A549 (cell line): Measurements from ENCODE around the gene FN3KRP. TPM values are rescaled to one million over a fixed set of nuclear protein-coding genes. Genes with fewer than 3 reads are reported as not detected.

ENCODE experiments used
- ATAC-seq, 2 experiments: fragments of 200-7000 bp in 1 of 2; fragments of >200 bp in 1 of 2; cut with Nextera tagmentation in 1 of 2; cut with Tn5 transposase in 1 of 2; 3 replicates each; pipeline versions ENCODE4 v1.8.0 to v1.9.1; 2018 to 2020; ENCODE audit warnings: mild to moderate bottlenecking in 1 of 2, moderate library complexity in 1 of 2
- CTCF ChIA-PET: fragments of 300-600 bp; sonication (Branson Sonifier 250); formaldehyde crosslinking; extraction: SDS; loops from one replicate; lab custom pipeline; 2021; ENCODE audit warnings: antibody characterized with exemption, inconsistent platforms; lab: Yijun Ruan, JAX
- POLR2A ChIA-PET: fragments of 350-600 bp; formaldehyde crosslinking; extraction: SDS; loops from one replicate; lab custom pipeline; 2021; ENCODE audit warnings: antibody characterized with exemption, inconsistent platforms; lab: Yijun Ruan, JAX
- DNase-seq, 2 experiments: peaks; one replicate each; pipeline versions ENCODE4 v3.0.0 to v3.0.0-alpha.2; 2011 to 2016; ENCODE audit warnings: low read depth in 1 of 2, low spot score in 1 of 2
- FAIRE-seq: peaks from 2 replicates; lab custom pipeline; 2011; peaks lifted over from hg19 to GRCh38; lab: Jason Lieb, UNC
- H3K27ac ChIP-seq, 2 experiments: fragments of >200 bp; sonication (Bioruptor Twin); formaldehyde crosslinking; 3 replicates each; pipeline ENCODE4 v1.5.1; 2016 to 2017
- H3K4me1 ChIP-seq: fragments of >200 bp; sonication (Bioruptor Twin); formaldehyde crosslinking; 3 replicates; pipeline ENCODE4 v1.6.1; 2016
- H3K4me2 ChIP-seq: fragments of >200 bp; sonication (Bioruptor Twin); formaldehyde crosslinking; 3 replicates; pipeline ENCODE4 v1.6.1; 2016
- H3K4me3 ChIP-seq: fragments of >200 bp; sonication (Bioruptor Twin); formaldehyde crosslinking; 3 replicates; pipeline ENCODE4 v1.5.1; 2016
- H3K9me3 ChIP-seq: fragments of >200 bp; sonication (Bioruptor Twin); formaldehyde crosslinking; 3 replicates; pipeline ENCODE4 v1.6.1; 2016
- BHLHE40 ChIP-seq: IDR thresholded peaks from 2 replicates; pipeline ENCODE4 v1.6.1; 2012; ENCODE audit warnings: low read depth, low read length, inconsistent platforms
- CBX2 ChIP-seq: fragments of 200-600 bp; sonication (generic); IDR thresholded peaks from 2 replicates; pipeline ENCODE4 v1.6.1; 2016; ENCODE audit warnings: low read depth, mild to moderate bottlenecking, borderline replicate concordance
- CBX8 ChIP-seq: fragments of 200-600 bp; sonication (generic); IDR thresholded peaks from 2 replicates; pipeline ENCODE4 v1.6.1; 2016
- CHD2 ChIP-seq: fragments of 150-350 bp; IDR thresholded peaks from 2 replicates; pipeline ENCODE4 v1.6.1; 2014; ENCODE audit warnings: low read length; ENCODE audit not compliant: partially characterized antibody
- CHD4 ChIP-seq: fragments of 200-600 bp; sonication (generic); IDR thresholded peaks from 2 replicates; pipeline ENCODE4 v1.6.1; 2016; ENCODE audit warnings: antibody characterized with exemption, mild to moderate bottlenecking, borderline replicate concordance
- EHMT2 ChIP-seq: fragments of 200-600 bp; sonication (generic); IDR thresholded peaks from 2 replicates; pipeline ENCODE4 v1.6.1; 2016; ENCODE audit warnings: antibody characterized with exemption, low read depth, mild to moderate bottlenecking, moderate library complexity
- EP300 ChIP-seq, 2 experiments: fragments of >200 bp; sonication (Bioruptor Twin); formaldehyde crosslinking; IDR thresholded peaks; 2 replicates in 1 of 2; 3 replicates in 1 of 2; pipeline ENCODE4 v1.6.1; 2016 to 2017
- ESRRA ChIP-seq: fragments of 150-350 bp; IDR thresholded peaks from 2 replicates; pipeline ENCODE4 v1.6.1; 2014; ENCODE audit warnings: mild to moderate bottlenecking, low read length, borderline replicate concordance
- FOSL2 ChIP-seq, 2 experiments: fragments of 450-650 bp in 1 of 2; fragments of >200 bp in 1 of 2; sonication (Bioruptor Twin) in 1 of 2; formaldehyde crosslinking; IDR thresholded peaks; 2 replicates each; pipeline versions ENCODE4 v1.5.0 to v1.6.1; 2016 to 2020; ENCODE audit warnings: mild to moderate bottlenecking in 1 of 2, moderate library complexity in 1 of 2
- HOXA7 ChIP-seq: fragments of 250-450 bp; sonication (Bioruptor Pico); IDR thresholded peaks from 2 replicates; pipeline ENCODE4 v1.5.0; 2020; ENCODE audit warnings: mild to moderate bottlenecking, moderate library complexity
- HOXB13 ChIP-seq: fragments of 250-450 bp; sonication (Bioruptor Pico); IDR thresholded peaks from 2 replicates; pipeline ENCODE4 v1.5.0; 2020; ENCODE audit warnings: low read depth, mild to moderate bottlenecking, moderate library complexity
- KDM5A ChIP-seq: fragments of 200-600 bp; sonication (generic); IDR thresholded peaks from 2 replicates; pipeline ENCODE4 v1.6.1; 2016; ENCODE audit warnings: antibody characterized with exemption, mild to moderate bottlenecking
- MAFK ChIP-seq: fragments of 450-650 bp; IDR thresholded peaks from 2 replicates; pipeline ENCODE4 v1.6.1; 2014; ENCODE audit not compliant: partially characterized antibody
- PHF8 ChIP-seq: fragments of 200-600 bp; sonication (generic); IDR thresholded peaks from 2 replicates; pipeline ENCODE4 v1.6.1; 2016; ENCODE audit warnings: low read depth, mild to moderate bottlenecking, antibody characterized with exemption, moderate library complexity, borderline replicate concordance
- POLR2A ChIP-seq: IDR thresholded peaks from 2 replicates; pipeline ENCODE4 v1.6.1; 2012; ENCODE audit warnings: mild to moderate bottlenecking, low read length
- RARB ChIP-seq: fragments of 250-450 bp; sonication (Bioruptor Pico); IDR thresholded peaks from 2 replicates; pipeline ENCODE4 v1.8.0; 2021; ENCODE audit warnings: mild to moderate bottlenecking, moderate library complexity
- RCOR1 ChIP-seq: fragments of 150-350 bp; IDR thresholded peaks from 2 replicates; pipeline ENCODE4 v1.6.1; 2014; ENCODE audit warnings: antibody characterized with exemption, low read length, low read depth
- RNF2 ChIP-seq: fragments of 200-600 bp; sonication (generic); IDR thresholded peaks from 2 replicates; pipeline ENCODE4 v1.6.1; 2016; ENCODE audit warnings: low read depth, mild to moderate bottlenecking, antibody characterized with exemption, moderate library complexity, borderline replicate concordance
- SMC3 ChIP-seq: fragments of >200 bp; sonication (Bioruptor Twin); formaldehyde crosslinking; IDR thresholded peaks from 3 replicates; pipeline ENCODE4 v1.6.1; 2018; ENCODE audit warnings: inconsistent platforms
- SREBF2 ChIP-seq: fragments of 450-650 bp; IDR thresholded peaks from 2 replicates; pipeline ENCODE4 v1.6.1; 2014; ENCODE audit warnings: mild to moderate bottlenecking, moderate library complexity
- TFCP2L1 ChIP-seq: fragments of 250-450 bp; sonication (Bioruptor Pico); IDR thresholded peaks from 2 replicates; pipeline ENCODE4 v1.5.0; 2021; ENCODE audit warnings: mild to moderate bottlenecking
- ZC3H11A ChIP-seq: fragments of 450-650 bp; IDR thresholded peaks from 2 replicates; pipeline ENCODE4 v1.6.1; 2014; ENCODE audit warnings: antibody characterized with exemption, mild to moderate bottlenecking
- ZFP36 ChIP-seq: fragments of 450-650 bp; IDR thresholded peaks from 2 replicates; pipeline ENCODE4 v1.6.1; 2014; ENCODE audit warnings: borderline replicate concordance; ENCODE audit not compliant: partially characterized antibody
- ZSCAN20 ChIP-seq: fragments of 250-450 bp; sonication (Bioruptor Pico); IDR thresholded peaks from 2 replicates; pipeline ENCODE4 v1.8.0; 2022; ENCODE audit warnings: mild to moderate bottlenecking, moderate library complexity
- WGBS: methylation state at CpG from one replicate; pipeline ENCODE4 v1.1.6; 2017; ENCODE audit errors: missing lambda C conversion rate; 5-methylcytosine and 5-hydroxymethylcytosine counted together
- polyA plus RNA-seq, 4 experiments: library from polyadenylated mRNA; depleted of rRNA in 3 of 4; stranded (reverse); fragments of >200 nt; fragmentation: RNase III in 1 of 4; extraction: RNeasy Plus Mini Kit Qiagen cat#74134 plus additional on column Dnase treatment in 1 of 4; gene quantifications; 2 replicates in 3 of 4; 3 replicates in 1 of 4; pipeline ENCODE4 v1.2.3, GENCODE V29; 2011 to 2017
- TF ChIP-seq, protein P1 (sequence below): fragments of 200-600 bp; sonication (generic); IDR thresholded peaks from 2 replicates; pipeline ENCODE4 v1.6.1; 2016; ENCODE audit warnings: antibody characterized with exemption, mild to moderate bottlenecking, moderate library complexity
- TF ChIP-seq, protein P2 (sequence below): IDR thresholded peaks from 2 replicates; pipeline ENCODE4 v1.6.1; 2012
- TF ChIP-seq, protein P3 (sequence below): fragments of 250-450 bp; sonication (Bioruptor Pico); IDR thresholded peaks from 2 replicates; pipeline ENCODE4 v1.5.0; 2021; ENCODE audit warnings: mild to moderate bottlenecking, moderate library complexity, borderline replicate concordance
- TF ChIP-seq, protein P4 (sequence below): fragments of >200 bp; sonication (Bioruptor Twin); formaldehyde crosslinking; IDR thresholded peaks from 2 replicates; pipeline ENCODE4 v1.6.1; 2016

Gene FN3KRP
- polyA plus RNA-seq, 2 of the 4 experiments (the other 2 are of a cell fraction), result 41.1 to 62.4 TPM

DNA sequence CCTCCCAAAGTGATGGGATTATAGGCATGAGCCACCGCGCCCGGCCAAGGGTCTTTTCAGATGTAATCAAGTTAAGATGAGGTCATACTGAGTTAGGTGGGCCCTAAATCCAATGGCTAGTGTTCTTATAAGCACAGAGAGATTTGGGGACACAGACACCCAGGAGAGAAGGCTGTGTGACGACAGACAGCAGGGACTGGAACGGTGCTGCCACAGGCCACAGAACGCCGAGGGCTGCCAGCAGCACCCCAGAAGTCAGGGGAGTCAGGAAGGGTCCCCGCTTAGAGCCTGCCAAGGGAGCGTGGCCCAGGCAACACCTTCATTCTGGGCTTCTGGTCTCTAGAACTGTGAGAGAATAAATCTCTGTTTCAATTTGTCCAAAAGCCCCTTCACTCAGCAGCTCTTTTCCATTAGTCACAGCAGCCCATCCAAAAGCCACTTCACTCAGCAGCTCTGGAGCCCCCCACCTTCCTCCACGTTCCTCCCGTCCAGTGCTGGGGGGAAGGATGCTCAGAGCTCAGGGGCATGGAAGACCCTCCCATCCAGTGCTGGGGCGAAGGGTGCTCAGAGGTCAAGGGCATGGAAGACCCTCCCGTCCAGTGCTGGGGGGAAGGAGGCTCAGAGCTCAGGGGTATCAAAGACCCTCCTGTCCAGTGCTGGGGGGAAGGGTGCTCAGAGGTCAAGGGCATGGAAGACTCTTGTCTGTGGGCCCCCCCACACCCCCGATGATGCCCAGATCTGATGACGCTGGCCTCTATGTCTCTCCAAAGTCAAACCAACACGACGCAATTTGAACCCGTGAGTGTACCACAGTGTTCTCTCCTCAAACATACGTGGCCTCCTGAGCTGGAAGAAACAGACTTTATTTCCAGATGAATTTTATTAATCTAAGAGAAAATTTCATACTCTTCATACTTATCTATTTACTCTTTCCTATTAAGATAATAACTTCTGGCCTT lies 29.9 kb upstream of the FN3KRP start:
- ChIA-PET CTCF (interaction anchor here (1.1 to 7.7 kb wide), 5 partner anchors 9 to 132 kb away, joined by 3 to 62 read pairs (median 7); no protein-coding TSS in a partner anchor), POLR2A (interaction anchor here (1.1 kb wide), 1 partner anchor 18 kb away, joined by 3 read pairs; no protein-coding TSS in a partner anchor)
- FAIRE-seq (no peak), ATAC-seq (peak in 1 of 2 experiments; percentile 22; a peak in 1 of 6 replicates), DNase-seq (no peak)
- peak overlapping the region; percentile 87 to 89 for H3K27ac ChIP-seq
- H3K4me3 ChIP-seq, result 0 out of 3 replicates have a peak overlapping the region, but pooled peaks have one; percentile 2
- H3K4me1 ChIP-seq, result peaks cover 41% of the 10 kb centered on the region
- H3K9me3 ChIP-seq, result peaks cover 11% of the 10 kb centered on the region
- peak overlapping the region; percentile 85 for H3K4me2 ChIP-seq
- no peak for TF ChIP-seq CHD4
- TF ChIP-seq, protein P1, sequence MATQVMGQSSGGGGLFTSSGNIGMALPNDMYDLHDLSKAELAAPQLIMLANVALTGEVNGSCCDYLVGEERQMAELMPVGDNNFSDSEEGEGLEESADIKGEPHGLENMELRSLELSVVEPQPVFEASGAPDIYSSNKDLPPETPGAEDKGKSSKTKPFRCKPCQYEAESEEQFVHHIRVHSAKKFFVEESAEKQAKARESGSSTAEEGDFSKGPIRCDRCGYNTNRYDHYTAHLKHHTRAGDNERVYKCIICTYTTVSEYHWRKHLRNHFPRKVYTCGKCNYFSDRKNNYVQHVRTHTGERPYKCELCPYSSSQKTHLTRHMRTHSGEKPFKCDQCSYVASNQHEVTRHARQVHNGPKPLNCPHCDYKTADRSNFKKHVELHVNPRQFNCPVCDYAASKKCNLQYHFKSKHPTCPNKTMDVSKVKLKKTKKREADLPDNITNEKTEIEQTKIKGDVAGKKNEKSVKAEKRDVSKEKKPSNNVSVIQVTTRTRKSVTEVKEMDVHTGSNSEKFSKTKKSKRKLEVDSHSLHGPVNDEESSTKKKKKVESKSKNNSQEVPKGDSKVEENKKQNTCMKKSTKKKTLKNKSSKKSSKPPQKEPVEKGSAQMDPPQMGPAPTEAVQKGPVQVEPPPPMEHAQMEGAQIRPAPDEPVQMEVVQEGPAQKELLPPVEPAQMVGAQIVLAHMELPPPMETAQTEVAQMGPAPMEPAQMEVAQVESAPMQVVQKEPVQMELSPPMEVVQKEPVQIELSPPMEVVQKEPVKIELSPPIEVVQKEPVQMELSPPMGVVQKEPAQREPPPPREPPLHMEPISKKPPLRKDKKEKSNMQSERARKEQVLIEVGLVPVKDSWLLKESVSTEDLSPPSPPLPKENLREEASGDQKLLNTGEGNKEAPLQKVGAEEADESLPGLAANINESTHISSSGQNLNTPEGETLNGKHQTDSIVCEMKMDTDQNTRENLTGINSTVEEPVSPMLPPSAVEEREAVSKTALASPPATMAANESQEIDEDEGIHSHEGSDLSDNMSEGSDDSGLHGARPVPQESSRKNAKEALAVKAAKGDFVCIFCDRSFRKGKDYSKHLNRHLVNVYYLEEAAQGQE, result no peak
- TF ChIP-seq FOSL2 (IDR thresholded peaks at IDR 0.05), result no peak
- no peak for TF ChIP-seq FOSL2 (CRISPR knock-in tag; IDR thresholded peaks at IDR 0.05)
- TF ChIP-seq SREBF2, result no peak
- TF ChIP-seq, protein P2, sequence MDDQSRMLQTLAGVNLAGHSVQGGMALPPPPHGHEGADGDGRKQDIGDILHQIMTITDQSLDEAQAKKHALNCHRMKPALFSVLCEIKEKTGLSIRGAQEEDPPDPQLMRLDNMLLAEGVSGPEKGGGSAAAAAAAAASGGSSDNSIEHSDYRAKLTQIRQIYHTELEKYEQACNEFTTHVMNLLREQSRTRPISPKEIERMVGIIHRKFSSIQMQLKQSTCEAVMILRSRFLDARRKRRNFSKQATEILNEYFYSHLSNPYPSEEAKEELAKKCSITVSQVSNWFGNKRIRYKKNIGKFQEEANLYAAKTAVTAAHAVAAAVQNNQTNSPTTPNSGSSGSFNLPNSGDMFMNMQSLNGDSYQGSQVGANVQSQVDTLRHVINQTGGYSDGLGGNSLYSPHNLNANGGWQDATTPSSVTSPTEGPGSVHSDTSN, result no peak
- TF ChIP-seq ESRRA, result 0 out of 2 replicates have a peak, but pooled peaks have one; percentile 46
- no peak for TF ChIP-seq RCOR1
- 72% methylated on average over 17 of the region's 19 CpGs for WGBS

DNA sequence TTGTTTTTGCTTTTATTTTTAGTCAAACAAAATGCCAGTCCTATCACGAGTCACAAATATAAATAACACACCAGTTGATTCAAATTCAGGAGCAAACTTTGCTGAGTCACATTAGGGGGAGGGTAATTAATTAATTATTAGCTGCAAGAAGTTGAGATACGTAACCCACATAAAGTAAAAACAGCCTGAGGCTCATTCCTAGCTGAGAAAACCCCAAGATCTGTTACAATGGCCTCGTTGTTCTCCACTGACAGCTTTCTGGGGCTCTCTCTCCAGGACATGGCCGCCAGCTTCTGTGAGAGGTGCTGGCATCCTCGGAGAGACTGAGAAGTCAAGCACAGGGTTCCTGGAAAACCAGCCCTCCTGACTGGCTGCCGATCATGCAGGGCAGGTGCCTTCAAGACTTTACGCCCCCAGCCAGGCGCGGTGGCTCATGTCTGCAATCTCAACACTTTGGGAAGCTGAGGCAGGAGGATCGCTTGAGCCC lies 29.1 kb upstream of the FN3KRP start:
- peak; percentile 83 for DNase-seq
- ChIA-PET CTCF (interaction anchor here (0.8 to 7.7 kb wide), 6 partner anchors 10 to 133 kb away, joined by 3 to 62 read pairs (median 6); no protein-coding TSS in a partner anchor), POLR2A (interaction anchor here (1.1 kb wide), 1 partner anchor 19 kb away, joined by 3 read pairs; no protein-coding TSS in a partner anchor)
- Histone ChIP-seq H3K4me1 (peaks cover 41% of the 10 kb centered on the region), H3K4me3 (0 out of 3 replicates have a peak overlapping the region, but pooled peaks have one; percentile 2), H3K4me2 (peak overlapping the region; percentile 85), H3K27ac (peak overlapping the region; percentile 87 to 89), H3K9me3 (peaks cover 3% of the 10 kb centered on the region; the same call in 1 of the 3 replicates)
- peak; percentile 99 for FAIRE-seq
- ATAC-seq, result peak; percentile 48 to 75; a peak in 5 of 6 replicates
- WGBS, result 42% methylated on average over 10 of the region's 10 CpGs
- TF ChIP-seq, protein P3, sequence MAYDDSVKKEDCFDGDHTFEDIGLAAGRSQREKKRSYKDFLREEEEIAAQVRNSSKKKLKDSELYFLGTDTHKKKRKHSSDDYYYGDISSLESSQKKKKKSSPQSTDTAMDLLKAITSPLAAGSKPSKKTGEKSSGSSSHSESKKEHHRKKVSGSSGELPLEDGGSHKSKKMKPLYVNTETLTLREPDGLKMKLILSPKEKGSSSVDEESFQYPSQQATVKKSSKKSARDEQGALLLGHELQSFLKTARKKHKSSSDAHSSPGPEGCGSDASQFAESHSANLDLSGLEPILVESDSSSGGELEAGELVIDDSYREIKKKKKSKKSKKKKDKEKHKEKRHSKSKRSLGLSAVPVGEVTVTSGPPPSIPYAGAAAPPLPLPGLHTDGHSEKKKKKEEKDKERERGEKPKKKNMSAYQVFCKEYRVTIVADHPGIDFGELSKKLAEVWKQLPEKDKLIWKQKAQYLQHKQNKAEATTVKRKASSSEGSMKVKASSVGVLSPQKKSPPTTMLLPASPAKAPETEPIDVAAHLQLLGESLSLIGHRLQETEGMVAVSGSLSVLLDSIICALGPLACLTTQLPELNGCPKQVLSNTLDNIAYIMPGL (CRISPR knock-in tag), result no peak
- no peak for TF ChIP-seq CBX8
- TF ChIP-seq ZC3H11A, result 0 out of 2 replicates have a peak, but pooled peaks have one; percentile 4
- TF ChIP-seq EHMT2, result no peak
- no peak for TF ChIP-seq SREBF2
- TF ChIP-seq KDM5A, result no peak
- TF ChIP-seq, protein P4, sequence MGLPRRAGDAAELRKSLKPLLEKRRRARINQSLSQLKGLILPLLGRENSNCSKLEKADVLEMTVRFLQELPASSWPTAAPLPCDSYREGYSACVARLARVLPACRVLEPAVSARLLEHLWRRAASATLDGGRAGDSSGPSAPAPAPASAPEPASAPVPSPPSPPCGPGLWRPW, result no peak
- TF ChIP-seq POLR2A, result no peak
- no peak for TF ChIP-seq ESRRA
- TF ChIP-seq HOXB13 (CRISPR knock-in tag), result peak; percentile 77; the same call in 1 of the 2 replicates
- no peak for TF ChIP-seq RNF2
- no peak for TF ChIP-seq BHLHE40
- no peak for TF ChIP-seq RARB
- no peak for TF ChIP-seq CBX2
- TF ChIP-seq ZSCAN20, result no peak
- no peak for TF ChIP-seq ZFP36
- TF ChIP-seq CHD2, result no peak
- TF ChIP-seq MAFK, result peak; percentile 97
- no peak; the same call in 2 of the 3 replicates for TF ChIP-seq SMC3
- TF ChIP-seq HOXA7, result no peak
- TF ChIP-seq TFCP2L1 (CRISPR knock-in tag), result no peak
- TF ChIP-seq EP300 (IDR thresholded peaks at IDR 0.05), result peak in 1 of 2 experiments; percentile 17; a peak in 1 of 5 replicates
- TF ChIP-seq PHF8, result no peak
- TF ChIP-seq FOSL2 (IDR thresholded peaks at IDR 0.05), result no peak
- TF ChIP-seq FOSL2 (CRISPR knock-in tag; IDR thresholded peaks at IDR 0.05), result peak; percentile 86
